ENCODE data around the gene CCDC28B. TPM values are rescaled to one million over a fixed set of nuclear protein-coding genes. Genes with fewer than 3 reads are reported as not detected.

CCDC28B gene
- total and polyA plus RNA-seq, 2 of the 13 experiments (the other 11 are each of a cell fraction or from before 2014, with no cell fraction given), result 2.6 to 3.5 TPM

GRCh38 chr1:32201011-32201855 lies 838 bp downstream of the CCDC28B start:
- Histone ChIP-seq H3K4me2 (ENCODE audit: low read depth, low read length) (peak overlapping the region; percentile 96), H3K4me3 (replicated peaks in 1 of 3; ENCODE audit: insufficient read depth in 1 of 3, low read depth in 2 of 3, low read length in 3 of 3) (peak overlapping the region; percentile 64 to 72 (median 65)), H2AFZ (ENCODE audit: low read length) (no peak overlapping the region), H3K79me2 (ENCODE audit: insufficient read depth, low read length) (no peaks in the 10 kb centered on the region), H4K20me1 (ENCODE audit: insufficient read depth, low read length) (no peaks in the 10 kb centered on the region), H3K36me3 (replicated peaks in 1 of 2; ENCODE audit: control insufficient read depth in 1 of 2, insufficient read depth in 2 of 2, low read length in 2 of 2) (peaks cover 1 to 12% of the 10 kb centered on the region in 2 experiments; a peak in 4 of 5 replicates), H3K27me3 (ENCODE audit: control insufficient read depth in 1 of 2, insufficient read depth in 2 of 2, low read length in 2 of 2) (no peaks in the 10 kb centered on the region), H3K27ac (ENCODE audit: extremely low read length, insufficient read depth, low read length) (no peak overlapping the region), H3K9me3 (ENCODE audit: low read length) (no peaks in the 10 kb centered on the region), H3K4me1 (ENCODE audit: insufficient read depth, low read length) (peaks cover 22% of the 10 kb centered on the region), H3K9ac (ENCODE audit: insufficient read depth, low read depth, low read length) (peak overlapping the region; percentile 45)
- intact Hi-C loops (cut with micrococcal nuclease; ENCODE audit: unreplicated experiment) (no loop called here), in situ Hi-C loops (cut with HindIII; ENCODE audit: extremely low pct_ligation_motif_present, low pct_unique_long_range_greater_than_20kb) (no loop called here)
- ATAC-seq, result peak; percentile 71
- POLR2A ChIA-PET, result interaction anchor here (1.0 to 4.8 kb wide), 12 partner anchors 9 to 193 kb away, joined by 3 to 38 read pairs (median 5); partner anchors contain the start of genes BSDC1, KPNA6, MARCKSL1 and TXLNA
- no peak for DNase-seq (ENCODE audit: low spot score)
- CTCF ChIA-PET (ENCODE audit: low intra/inter-chr PET ratio, low total read pairs), result no interaction called here
- BruUV-seq (replicated peaks), result no TSS peak
- 4% methylated on average over 12 of the region's 26 CpGs for WGBS (ENCODE audit: low lambda C conversion rate)
- FAIRE-seq, result no peak
- TF ChIP-seq GMEB2 (CRISPR knock-in tag; IDR thresholded peaks at IDR 0.05; ENCODE audit: low read depth), result no peak
- no peak for TF ChIP-seq NR0B2 (CRISPR knock-in tag; IDR thresholded peaks at IDR 0.05)
- no peak for TF ChIP-seq KDM3A (CRISPR knock-in tag; IDR thresholded peaks at IDR 0.05; ENCODE audit: low read depth)
- TF ChIP-seq ZNF207 (IDR thresholded peaks at IDR 0.05; ENCODE audit: borderline replicate concordance), result no peak
- TF ChIP-seq ZNF580 (CRISPR knock-in tag; IDR thresholded peaks at IDR 0.05; ENCODE audit: borderline replicate concordance, low read depth), result no peak
- TF ChIP-seq SOX13 (IDR thresholded peaks at IDR 0.05), result no peak
- no peak for TF ChIP-seq SOX13 (CRISPR knock-in tag; conservative IDR thresholded peaks at IDR 0.05 in 1 of 2, IDR thresholded peaks at IDR 0.05 in 1 of 2)
- TF ChIP-seq ZNF17 (CRISPR knock-in tag; IDR thresholded peaks at IDR 0.05), result no peak
- no peak for TF ChIP-seq JUN (CRISPR knock-in tag; IDR thresholded peaks at IDR 0.05)
- no peak for TF ChIP-seq MED13 (CRISPR knock-in tag; IDR thresholded peaks at IDR 0.05)
- no peak for TF ChIP-seq MED8 (CRISPR knock-in tag; IDR thresholded peaks at IDR 0.05; ENCODE audit: insufficient replicate concordance)
- no peak for TF ChIP-seq HCFC1 (IDR thresholded peaks at IDR 0.05; ENCODE audit: low read depth, low read length)
- TF ChIP-seq ZFP1 (CRISPR knock-in tag; IDR thresholded peaks at IDR 0.05), result no peak
- TF ChIP-seq ZC3H4 (CRISPR knock-in tag; IDR thresholded peaks at IDR 0.05; ENCODE audit: borderline replicate concordance), result no peak
- TF ChIP-seq BATF2 (CRISPR knock-in tag; IDR thresholded peaks at IDR 0.05), result no peak
- TF ChIP-seq STAG1 (CRISPR knock-in tag; IDR thresholded peaks at IDR 0.05), result peak; percentile 41
- no peak for TF ChIP-seq FOSL2 (CRISPR knock-in tag; IDR thresholded peaks at IDR 0.05)
- TF ChIP-seq ZNF441 (CRISPR knock-in tag; IDR thresholded peaks at IDR 0.05; ENCODE audit: borderline replicate concordance), result no peak
- no peak for TF ChIP-seq GMEB1 (CRISPR knock-in tag; IDR thresholded peaks at IDR 0.05; ENCODE audit: borderline replicate concordance)
